Erythroblast (primary cell): ENCODE results near the gene DNAJA1.
"Not testable (repeated sequence)": the region's sequence is repeated elsewhere in the genome, so short reads cannot be mapped to it uniquely, and the experiment has no call there.

Experiments used
- DNase-seq, 2 experiments: peaks; one replicate each; lab custom pipeline; 2025; lab: John Stamatoyannopoulos, UW
- GATA1 ChIP-seq: IDR thresholded peaks from 2 replicates; pipeline ENCODE4 v1.6.1; 2011; ENCODE audit warnings: low read depth, mild to moderate bottlenecking, control low read depth, low read length, moderate library complexity
- POLR2A ChIP-seq: IDR thresholded peaks from 2 replicates; pipeline ENCODE4 v1.6.1; 2011; ENCODE audit warnings: mild to moderate bottlenecking, low read length

The DNAJA1 gene

GRCh38 chr9:33024966-33025571, at the start of gene DNAJA1:
Gene DNAJA1 (plus strand): TSS chr9:33025273. CDS start chr9:33026485, 1,212 bp downstream.
- peak; percentile 96 to 98 for DNase-seq
- TF ChIP-seq POLR2A (peak; percentile 99), GATA1 (no peak)

DNA sequence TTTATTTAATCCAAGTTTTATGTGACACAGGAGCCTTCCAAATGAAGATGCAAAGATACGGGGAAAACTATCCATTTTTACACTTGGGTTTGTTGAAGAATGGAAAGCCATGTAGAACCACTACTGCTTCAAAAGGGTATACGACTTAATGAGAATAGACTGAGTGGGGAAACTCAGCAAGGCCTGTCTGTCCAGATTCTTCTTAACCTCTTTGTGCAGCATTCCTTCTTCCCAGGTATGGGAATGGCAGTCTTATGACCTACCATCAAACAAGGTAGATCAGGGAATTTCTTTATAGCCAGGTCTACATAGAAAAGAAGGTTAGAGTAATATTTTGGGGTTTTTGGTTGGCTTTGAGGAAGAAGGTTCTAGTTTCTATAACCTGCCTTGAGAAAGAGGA, 47.0 kb upstream of the DNAJA1 start:
- no peak for DNase-seq
- TF ChIP-seq POLR2A: no peak
- TF ChIP-seq GATA1: no peak

DNA sequence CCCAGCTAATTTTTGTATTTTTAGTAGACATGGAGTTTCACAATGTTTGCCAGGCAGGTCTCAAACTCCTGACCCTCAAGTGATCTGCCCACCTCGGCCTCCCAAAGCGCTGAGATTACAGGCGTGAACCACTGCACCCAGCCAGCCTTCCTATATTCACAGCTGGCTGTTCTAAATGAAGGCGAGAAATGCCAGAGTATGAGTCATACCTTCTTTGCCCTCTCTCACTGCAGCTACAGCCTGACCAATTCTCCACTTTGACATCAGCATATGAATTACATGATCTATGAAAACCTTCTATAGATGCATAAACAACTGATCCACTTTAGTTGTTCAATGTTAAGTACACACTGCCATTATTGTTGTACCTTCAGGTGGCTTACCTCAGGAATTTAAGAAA, 38.1 kb upstream of the DNAJA1 start:
- DNase-seq: no peak
- no peak for TF ChIP-seq GATA1
- TF ChIP-seq POLR2A: no peak

DNA sequence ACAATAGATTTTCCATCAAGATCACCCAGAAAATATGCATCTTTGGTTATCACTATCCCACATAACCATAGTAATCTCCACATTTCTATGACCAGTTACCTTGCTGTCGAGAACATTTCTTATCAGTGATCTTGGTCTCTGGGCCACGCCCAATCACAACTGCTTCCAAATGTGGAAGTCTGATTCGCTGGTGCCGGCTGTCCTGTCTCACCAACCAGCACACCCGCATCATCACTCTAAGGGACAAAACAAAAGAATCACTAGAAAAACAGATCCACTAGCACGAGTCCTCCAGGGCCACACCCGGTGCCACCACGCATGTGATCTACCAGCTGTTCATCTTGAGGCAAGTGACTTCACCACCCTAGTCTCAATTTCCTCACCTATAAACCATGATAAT, 35.4 kb upstream of the DNAJA1 start:
- DNase-seq: peak; percentile 62 to 82
- TF ChIP-seq POLR2A: no peak
- no peak for TF ChIP-seq GATA1

DNA sequence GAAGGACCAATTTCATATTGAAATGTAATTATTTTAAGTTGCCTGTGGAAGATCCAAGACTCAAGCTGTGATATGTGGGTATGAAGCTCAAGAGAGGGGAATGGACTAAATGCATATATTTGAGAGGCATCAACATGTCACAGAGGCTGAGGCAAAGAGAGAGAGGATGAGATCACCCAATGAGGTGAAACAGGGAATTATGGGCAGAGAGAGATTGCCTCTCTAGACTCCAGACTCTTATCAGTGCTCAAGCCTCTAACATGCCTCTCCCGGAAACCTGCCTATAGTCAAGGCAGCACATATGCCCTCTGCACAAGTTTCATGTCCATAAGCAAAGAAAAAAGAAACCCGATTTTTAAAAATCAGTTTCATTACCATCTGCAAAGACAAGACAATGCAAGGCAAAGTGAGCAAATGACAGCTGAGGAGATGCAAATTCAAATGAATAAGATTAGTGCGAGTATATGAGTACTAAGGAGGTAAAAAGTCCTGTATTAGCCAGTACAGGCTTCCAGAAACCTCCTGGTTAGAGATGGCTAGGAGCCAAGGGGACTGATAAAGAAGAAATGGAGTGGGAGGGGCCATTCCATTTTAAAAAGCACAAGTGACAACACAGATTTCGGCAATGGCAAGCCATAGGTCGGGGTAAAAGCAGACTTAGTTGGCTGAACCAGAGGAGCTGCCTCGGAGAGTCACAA, 33.0 kb upstream of the DNAJA1 start:
- TF ChIP-seq POLR2A (no peak), GATA1 (no peak)

DNA sequence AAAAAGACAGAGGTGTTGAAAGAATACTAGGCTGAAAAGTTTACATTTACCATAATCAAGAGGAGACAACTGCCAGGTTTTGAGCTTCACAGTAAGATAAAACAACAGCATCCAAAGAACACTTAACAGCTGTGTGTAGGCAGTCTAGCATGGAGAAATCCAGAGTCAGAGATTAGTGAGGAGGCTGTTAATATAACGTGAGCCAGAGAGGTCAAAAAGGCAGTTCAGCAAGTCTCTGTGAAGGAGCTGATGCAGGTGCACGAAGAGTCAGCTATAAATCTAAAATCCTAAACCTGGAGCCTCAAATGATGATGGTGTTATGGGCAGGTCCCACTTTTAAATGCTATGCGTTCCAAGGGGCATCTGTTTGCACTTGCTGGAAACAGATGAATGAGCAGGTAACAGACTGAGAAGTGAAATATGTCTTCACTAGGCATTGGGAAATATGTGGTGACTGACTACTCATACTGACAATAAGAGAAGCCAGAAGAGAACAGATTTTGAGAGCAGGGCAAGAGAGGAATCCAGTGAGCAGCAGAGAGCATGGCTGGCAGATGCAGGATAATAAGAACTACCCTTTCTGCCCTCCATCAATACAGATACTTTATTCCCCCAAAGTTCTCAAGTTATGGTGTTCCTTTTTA, 32.4 kb upstream of the DNAJA1 start:
- no peak for DNase-seq
- no peak for TF ChIP-seq POLR2A
- TF ChIP-seq GATA1: no peak

More for the DNA sequence above, 33.0 kb upstream of the DNAJA1 start:
- peak; percentile 58 to 70 for DNase-seq

GRCh38 chr9:33000682-33001055, 24.4 kb upstream of the DNAJA1 start:
- peak; percentile 54 to 62 for DNase-seq

GRCh38 chr9:33005335-33005734, 19.7 kb upstream of the DNAJA1 start:
- DNase-seq: not testable (repeated sequence)

DNA sequence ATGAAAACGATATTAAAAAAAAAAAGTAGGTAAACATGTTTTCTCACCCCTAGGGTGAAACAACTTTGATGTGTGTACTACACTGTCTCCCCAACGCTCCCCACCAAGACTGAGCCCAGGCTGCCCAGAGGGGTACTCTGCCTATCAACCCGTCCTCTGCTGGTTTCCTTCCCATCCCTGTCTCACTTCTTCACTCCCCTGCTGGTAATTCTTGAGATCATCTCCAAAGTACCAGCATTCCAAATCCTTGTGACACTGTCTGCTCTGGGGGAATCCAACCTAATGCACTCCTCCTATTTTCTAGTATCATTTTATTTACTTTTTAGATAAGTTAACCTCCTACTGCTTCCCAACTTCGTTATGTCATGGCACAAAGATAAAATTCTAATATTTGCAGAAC, 17.3 kb upstream of the DNAJA1 start:
- DNase-seq: no peak
- TF ChIP-seq GATA1 (no peak), POLR2A (no peak)

DNA sequence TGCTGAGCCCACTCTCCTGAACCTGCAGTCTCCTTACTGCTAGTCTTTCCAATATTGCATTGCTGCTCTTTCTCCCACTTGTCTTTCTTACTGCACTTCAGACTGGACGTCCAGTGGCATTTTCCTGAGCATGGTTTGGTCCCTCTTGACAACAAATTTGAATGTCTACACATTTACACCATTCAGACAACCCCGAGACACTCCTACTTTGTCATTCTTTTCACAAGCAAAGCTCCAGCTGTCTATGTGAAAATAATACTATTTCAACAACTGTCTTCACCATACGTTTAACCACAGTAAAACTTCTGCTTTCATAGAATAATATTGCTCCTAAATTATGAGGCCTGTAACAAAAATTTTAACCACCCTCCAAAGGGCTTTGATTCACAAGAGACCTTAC, 13.2 kb upstream of the DNAJA1 start:
- TF ChIP-seq POLR2A (no peak), GATA1 (no peak)

GRCh38 chr9:33012328-33013069, 12.6 kb upstream of the DNAJA1 start:
- TF ChIP-seq POLR2A: no peak
- no peak for TF ChIP-seq GATA1
- no peak for DNase-seq

More for the DNA sequence above, 13.2 kb upstream of the DNAJA1 start:
- no peak for DNase-seq

DNA sequence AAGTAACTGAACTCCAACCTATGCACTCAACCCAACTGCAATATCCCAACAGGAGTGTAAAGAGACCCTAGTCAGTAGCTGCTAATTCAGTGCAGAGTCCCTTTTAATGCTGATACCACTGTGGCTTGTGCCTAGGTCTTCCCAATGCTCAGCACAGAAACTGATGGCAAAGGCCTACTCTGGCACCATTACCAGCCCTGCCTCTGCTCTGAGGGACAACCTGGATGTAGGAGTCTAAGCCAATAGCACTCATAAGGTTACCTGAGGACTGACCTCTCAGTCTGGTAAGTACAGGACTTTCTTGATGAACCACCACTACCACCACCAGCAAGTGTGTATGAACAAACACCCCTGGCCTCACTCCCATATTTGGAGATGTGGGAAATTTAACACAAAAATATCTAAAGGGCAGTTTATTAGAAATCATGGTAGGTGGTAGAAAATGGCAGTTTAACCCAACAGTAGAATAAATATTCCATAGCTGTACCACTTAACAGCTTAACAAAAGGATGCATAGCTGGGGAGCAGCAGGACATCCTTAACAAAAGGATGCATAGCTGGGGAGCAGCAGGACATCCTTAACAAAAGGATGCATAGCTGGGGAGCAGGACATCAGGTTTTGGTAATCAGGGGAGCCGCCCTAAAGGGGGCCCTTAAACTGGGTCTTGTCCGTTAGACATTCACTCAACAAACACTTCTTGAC, 11.0 kb upstream of the DNAJA1 start:
- TF ChIP-seq GATA1 (no peak), POLR2A (no peak)
- no peak for DNase-seq

DNA sequence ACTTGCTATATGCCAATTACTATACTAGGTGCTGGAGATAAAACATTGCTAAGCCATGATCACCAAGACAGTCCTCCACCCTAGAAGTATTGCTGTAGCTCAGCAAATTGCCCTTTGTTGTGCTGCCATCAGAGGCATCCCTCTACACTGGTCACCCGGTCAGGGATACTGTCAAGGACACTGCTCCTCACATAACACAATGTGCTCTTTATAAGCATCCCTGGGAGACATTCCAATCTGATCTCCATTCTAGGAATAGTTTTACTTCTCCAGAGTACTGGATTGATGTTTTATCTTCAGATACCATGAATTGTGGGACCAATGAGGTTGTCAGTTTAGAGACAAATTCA, 10.4 kb upstream of the DNAJA1 start:
- no peak for TF ChIP-seq POLR2A
- no peak for TF ChIP-seq GATA1
- DNase-seq: no peak
